ENCODE results near the gene TESMIN.

The TESMIN gene

DNA sequence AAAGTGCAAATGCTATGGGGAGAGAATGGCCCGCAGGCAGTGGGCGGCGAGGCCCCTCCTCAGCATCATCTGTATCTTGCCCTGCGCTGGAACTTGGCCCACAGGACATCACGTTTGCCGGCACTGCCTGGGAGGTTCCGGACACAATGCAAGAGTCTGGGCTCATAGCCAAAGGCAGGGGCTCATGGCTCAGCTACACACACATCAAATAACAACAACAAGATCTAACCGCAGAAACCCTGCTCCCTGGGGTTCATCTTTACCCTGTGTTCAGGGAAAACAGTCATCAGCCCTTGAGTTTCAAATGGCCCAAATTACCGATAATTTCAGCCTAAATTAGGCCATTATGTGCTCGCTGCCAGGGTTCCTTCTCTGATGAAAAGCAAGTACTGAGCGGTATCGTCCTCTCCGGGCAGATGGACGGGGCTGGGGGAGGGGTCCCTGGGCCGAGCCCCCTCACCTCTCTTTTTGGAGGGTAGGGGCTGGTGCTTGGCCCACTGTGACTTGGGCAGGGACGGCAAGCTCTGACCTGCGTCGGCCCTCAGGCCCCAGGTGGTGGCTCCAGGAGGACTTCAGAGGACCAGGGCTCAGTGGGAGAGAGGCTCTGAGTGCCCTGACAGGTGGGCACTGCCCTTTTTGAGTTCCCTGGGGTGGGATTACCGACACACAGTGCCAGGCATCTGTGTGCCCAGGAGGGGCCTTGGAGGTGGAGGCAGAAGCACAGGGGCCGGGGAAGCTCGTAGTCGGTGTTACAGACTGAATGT is 92.0 kb downstream of the TESMIN start:
- DNase-seq (ENCODE audit: low read depth in 2 of 2), result no peak

DNA sequence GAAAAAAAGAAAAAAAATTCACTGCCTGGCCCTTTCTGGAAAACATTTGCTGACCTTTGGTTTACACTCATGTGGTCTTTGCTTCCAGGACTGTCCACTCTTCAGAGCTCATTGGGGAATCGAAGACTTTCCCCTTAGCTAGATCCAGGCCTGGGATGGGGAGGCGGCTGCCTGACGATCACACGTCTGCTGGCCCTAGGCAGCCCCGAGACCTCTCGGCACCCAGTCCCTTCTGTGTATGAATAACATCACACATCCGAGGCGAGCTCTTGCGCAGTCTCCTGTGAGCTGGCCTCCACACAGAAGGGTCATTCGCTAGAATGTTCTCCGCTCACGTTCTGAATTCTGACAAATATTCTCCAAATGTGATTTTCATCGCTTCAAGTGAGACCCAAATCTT is 92.7 kb downstream of the TESMIN start:
- no peak for DNase-seq (ENCODE audit: low read depth in 2 of 2)

DNA sequence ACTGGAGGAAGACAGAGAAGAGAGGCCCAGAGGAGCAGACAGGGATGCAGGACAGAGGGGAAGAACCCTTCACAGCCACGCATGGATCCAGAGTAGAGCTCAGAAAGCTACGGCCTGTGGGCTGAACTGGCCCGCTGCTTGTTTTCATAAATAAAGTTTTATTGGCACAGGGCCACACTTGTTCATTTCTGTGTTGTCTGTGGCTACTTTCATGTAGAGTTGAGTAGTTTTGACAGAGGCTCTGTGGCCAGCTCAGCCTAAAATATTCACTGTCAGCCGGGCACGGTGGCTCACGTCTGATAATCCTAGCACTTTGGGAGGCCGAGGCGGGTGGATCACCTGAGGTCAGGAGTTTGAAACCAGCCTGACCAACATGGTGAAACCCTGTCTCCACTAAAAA is 93.2 kb downstream of the TESMIN start:
- DNase-seq (ENCODE audit: low read depth in 2 of 2), result no peak

Measured in activated CD8-positive, alpha-beta memory T cell treated with anti-CD3 and anti-CD28 coated beads for 4 hours (primary cell).